Measurements from ENCODE around the gene WDR17.

WDR17 gene

DNA sequence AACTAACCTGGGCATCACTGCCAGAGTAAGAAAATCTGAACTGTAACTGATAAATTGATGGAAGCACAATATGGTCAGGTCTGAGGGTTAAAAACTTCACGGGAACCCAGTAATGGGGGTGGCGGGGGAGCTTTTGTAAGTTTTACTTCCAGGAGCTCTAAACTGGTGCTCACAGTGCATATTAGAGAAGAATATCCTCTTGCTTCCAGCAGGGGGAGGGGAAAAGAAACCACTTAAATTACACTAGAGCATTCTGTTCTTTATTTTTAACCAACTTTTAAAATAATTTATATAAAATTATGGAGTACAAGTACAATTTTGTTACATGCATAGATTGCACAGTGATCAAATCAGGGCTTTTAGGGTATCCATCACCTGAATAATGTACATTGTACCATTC, 33.7 kb downstream of the WDR17 start:
- no peak for DNase-seq

DNA sequence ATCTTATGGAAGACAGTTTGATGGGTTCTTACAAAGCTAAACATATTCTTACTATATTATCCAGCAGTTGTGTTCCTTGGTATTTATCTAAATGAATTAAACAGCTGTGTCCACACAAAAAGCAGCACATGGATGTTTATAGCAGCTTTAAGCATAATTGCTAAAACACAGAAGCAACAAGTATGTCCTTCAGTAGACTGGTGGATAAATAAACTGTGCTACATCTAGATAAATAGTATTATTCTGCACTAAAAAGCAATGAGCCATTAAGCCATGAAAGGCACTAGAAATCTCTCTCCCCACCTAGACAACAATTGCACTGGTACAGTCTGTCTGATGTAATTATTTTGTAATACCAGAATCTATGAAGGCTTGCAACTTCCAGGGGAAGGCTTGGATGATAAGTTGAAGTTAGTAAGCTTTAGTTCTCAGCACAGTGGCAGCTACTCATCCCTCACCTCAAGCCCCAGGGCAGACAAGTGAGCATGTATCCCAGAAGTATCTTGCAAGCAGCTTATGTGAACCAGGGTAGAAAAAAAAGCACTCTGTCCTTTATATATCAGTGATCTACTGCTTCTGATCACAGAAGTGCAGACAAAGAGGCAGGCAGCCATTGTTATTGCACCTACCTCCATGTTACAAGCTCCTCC, 36.9 kb downstream of the WDR17 start:
- no peak for DNase-seq

DNA sequence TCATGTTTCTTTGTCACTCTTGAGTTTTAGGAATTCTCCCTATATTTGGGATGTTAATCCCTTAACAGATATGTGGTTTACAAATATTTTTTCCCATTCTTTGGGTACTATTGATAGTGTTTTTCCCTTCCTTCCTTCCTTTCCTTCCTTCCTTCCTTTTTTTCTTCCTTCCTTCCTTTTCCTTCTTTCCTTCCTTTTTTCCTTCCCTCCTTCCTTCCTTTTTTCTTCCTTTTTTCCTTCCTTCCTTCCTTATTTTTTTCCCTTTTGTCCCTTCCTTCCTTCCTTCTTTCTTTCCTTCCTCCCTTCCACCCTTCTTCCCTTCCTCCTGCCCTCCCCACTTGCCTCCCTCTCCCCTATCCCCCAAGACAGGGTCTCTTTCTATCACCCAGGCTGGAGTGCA, 42.1 kb downstream of the WDR17 start:
- no peak for DNase-seq

DNA sequence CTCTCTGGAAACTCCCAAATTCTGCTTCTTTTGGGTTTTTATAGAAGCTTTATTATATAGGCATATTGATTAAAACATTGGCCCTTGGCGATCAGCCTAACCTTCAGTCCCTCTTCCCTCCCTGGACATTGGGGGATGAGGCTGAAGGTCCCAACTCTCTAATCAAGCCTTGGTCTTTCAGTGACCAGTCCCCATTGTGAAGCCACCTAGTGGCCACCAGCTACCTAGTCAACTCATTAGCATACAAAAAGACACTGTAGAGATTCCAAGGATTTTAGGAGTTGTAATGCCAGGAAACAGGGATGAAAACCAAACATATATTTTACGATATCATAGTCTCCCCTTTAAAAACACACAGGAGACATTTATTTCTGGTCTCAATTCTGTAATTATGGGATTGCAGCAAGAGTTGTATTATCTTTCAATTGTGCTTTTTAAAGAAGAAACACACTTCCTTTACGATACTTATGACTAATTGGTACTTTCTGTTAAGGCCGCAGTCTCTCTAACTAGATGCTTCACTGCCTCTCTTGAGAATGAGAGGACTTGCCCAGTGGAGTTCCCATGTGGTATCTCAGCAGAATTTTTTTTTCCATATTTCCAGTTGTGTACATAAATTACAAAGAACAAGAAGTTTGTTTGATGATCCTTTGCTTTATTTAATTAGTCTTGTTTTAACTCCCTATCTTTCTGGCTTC, 58.2 kb downstream of the WDR17 start:
- DNase-seq = peak; percentile 5

DNA sequence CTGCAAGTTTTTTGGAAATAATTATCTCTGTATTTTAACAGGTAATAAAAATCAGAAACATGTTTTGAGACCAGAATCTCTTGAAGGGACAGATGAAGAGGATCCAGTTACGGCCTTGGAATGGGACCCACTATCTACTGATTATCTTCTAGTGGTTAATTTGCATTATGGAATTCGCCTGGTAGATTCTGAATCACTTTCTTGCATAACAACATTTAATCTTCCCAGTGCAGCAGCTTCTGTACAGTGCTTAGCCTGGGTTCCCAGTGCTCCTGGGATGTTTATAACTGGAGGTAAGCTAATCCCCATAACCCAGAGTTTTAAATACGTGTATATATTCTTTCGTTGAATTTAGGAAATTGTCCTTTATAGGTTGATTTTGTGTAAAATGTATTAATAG, 59.4 kb downstream of the WDR17 start:
- DNase-seq = no peak

DNA sequence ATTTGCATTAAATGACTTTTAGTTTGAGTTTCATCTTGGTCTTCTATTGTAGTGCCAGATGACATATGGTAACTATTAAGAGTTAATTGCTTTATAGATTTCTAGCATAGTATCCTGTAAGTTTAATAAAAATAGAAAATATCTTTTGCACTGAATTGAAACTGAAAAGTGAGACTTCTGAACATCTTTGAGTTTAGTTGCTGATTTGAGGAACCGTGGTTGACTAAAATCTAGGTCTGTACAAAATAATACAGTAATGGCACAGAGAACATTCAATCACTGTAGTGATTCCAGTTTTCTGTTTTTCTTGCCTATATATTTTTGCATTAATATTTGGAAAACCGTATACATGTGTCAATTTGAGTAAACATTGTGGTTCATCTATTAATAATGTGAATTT, 69.0 kb downstream of the WDR17 start:
- DNase-seq = no peak

DNA sequence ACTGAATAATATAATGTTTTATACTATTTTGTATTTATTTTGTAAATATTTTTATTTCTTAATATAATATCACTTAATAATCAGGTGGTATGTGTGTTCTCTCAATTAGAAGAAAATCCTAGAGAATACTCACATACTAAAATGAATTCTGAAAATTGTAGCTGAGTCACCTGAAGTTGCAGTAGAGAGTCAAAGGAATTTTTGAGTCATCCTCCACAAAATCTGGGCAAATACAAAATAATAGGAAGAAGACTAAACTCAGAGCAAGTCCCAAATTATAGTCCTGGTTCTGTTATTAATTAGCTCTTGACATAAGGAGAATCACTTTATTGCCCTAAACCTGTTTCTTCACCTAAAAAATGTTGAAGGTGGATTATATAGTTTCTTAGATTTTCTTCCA, 72.0 kb downstream of the WDR17 start:
- no peak for DNase-seq

DNA sequence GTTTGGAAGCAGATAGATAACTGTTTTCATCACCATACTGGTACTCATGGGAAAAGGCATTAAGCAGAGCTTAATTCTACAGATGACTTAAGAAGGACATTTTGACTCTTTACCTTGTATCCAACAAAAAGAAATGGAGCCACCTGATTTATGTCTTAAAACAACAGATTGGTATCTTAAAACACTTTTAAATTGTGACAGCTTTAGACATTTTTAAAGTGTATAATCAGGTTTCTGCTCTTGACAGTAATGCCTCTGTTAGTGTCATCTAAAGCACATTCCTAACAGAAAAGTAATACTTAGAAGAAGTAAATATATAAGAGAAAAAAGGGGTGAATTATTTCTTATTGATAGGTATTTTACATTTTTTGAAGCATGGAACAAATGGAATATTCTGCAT, 73.9 kb downstream of the WDR17 start:
- no peak for DNase-seq

DNA sequence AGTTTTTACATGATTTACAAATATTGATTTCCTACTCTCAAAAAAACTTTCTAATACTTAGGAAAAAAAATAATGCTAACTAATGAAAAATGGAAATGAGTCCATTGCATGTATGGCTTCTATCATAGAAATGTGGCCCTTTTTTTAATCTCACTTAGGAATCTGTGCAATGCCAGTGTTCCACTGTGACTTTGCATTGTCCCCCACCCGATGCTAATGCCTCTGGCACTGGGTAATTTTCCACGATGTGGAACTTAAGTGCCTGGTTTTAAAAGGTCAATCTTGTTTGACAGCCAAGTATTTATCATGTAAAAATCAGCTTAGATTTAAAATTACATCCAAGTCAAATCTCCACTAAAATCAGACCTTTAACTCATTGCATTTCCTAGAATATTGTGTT, 76.6 kb downstream of the WDR17 start:
- no peak for DNase-seq

DNA sequence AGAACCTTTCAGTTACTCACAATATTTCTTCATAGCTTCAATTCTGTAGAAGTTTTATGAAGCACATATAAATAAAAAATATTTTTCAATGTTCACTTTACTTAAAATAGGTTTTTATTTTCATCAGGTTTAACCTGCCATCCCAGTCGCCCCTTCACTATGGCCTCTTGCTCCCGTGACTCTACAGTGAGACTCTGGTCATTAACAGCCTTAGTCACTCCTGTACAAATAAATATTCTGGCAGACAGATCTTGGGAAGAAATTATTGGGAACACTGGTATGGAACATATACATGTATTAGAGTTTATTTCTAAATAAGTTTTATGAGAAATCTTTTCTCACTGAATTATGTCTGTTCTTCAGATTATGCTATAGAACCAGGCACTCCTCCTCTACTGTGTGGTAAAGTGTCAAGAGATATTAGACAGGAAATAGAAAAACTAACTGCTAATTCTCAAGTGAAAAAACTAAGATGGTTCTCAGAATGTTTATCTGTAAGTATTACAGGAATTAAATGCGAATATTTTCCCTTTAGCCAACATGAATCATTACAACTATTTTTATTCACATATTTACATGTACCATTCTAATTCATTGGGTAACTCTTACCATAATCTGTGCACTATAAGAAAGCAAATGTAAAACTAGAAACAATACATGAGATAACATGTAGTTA, 84.2 kb downstream of the WDR17 start:
- no peak for DNase-seq

DNA sequence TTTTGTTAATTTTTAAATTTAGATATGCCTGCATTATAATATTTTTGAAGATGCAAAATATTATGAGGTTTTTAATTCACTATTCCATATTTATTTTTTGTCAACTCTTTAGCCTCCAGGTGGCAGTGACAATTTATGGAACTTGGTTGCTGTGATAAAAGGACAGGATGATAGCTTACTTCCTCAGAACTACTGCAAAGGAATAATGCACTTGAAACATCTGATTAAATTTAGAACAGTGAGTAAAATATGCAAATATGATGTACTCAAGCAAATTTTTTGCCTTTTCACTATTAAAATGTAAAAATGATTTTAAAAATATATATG, 84.7 kb downstream of the WDR17 start:
- DNase-seq = no peak

DNA sequence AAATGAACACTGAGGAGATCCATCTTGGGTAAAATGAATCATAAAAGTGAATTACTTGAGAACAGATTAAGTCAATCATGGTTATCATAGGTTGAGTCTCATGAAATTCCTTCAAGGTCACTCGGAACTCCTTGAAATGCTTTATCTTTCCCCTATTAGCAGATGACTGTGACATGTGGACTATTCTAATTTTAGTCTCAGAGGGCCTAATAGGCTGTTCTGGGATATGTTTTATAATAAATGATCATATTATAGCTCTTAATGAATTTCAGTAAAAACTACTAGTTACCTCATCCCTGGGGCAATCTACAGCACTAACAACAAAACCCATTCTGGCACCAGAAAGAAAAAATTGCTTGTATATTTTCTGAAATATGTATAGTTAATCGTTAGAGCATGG, 85.1 kb downstream of the WDR17 start:
- no peak for DNase-seq

DNA sequence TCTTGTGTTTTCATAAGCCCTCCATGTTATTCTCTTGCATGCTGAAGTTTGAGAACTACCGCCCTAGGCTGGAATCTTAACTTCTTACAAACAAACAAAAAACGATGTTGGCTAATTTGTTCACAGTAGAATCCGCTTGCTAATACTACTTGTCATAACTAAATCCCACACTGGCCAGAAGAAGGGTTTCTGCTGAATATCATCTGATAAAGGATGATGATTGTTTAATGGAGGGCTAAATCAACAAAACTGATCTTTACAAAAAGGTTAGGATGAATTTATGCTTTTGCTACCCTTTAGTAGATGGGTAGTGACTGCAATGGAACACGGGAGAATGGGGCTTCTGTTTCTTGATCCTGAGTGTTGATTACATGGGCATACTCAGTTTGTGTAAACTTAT, 87.5 kb downstream of the WDR17 start:
- DNase-seq = no peak

DNA sequence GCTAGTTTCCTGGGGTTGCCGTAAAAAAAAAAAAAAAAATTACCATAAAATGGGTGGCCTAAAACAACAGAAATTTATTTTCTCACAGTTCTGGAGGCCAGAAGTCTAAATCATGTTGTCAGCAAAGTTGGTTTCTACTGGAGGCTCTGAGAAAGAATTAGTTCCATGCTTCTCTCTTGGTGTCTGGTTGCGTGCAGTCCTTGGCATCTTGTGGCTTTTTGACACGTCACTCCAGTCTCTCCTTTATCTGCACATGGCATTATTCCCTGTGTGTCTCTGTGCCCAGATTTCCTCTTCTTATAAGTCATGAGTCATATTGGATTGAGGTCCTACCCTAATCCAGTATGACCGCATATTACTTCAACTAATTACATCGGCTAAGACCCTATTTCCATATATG, 91.0 kb downstream of the WDR17 start:
- no peak for DNase-seq

DNA sequence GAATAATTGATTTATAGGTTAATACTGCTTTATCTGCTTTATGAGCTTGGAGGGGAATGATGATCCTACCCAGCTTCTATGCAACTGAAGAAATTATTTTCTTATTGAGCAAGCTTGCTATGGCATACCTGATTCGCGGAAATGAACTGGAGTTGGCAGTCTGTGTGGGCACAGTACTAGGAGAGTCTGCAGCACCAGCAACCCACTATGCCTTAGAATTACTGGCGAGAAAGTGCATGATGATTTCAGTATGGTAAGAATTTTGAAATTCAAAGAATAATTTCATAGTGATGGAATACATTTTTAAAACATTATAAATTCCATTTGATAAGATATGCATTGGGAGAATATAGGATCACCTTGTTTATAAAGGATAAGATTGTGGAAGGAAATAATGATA, 97.4 kb downstream of the WDR17 start:
- no peak for DNase-seq

DNA sequence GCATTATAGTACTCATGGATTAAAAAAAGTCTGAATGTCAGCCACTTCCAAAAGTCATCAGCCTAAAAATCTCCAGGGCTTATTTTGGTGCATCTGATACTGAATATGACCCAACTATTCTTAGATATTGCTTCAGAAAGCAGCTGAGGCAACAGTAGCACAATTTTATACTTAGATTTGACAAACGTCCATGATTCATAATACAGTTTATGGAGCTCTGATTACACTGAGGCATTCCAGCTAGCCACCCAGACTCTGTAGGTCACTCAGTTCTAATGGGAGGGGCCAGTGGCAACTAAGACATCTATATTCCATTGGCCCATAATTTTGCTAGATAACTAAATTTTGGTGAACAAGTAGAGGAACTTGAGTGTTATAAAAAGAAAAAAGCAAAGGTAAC, 119.4 kb downstream of the WDR17 start:
- DNase-seq = no peak

DNA sequence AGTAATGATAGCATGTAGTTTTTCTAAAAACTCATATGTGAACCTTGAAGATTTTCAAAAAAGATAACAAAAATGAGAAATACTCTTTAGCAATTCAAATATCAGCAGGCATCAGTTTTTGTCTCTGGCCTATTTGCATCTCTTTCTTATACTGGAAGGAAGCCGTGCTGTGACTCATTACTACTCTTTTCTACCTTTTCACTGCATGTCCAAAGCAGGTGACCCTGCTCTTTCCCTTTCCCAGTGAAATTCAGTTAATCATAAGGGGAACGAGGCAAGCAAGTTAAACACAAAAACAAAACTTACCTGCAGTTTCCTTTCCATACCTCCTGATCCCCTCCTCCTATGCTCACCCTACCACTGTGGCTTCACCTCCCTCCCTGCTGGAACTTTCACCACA, 120.4 kb downstream of the WDR17 start:
- DNase-seq = no peak

DNA sequence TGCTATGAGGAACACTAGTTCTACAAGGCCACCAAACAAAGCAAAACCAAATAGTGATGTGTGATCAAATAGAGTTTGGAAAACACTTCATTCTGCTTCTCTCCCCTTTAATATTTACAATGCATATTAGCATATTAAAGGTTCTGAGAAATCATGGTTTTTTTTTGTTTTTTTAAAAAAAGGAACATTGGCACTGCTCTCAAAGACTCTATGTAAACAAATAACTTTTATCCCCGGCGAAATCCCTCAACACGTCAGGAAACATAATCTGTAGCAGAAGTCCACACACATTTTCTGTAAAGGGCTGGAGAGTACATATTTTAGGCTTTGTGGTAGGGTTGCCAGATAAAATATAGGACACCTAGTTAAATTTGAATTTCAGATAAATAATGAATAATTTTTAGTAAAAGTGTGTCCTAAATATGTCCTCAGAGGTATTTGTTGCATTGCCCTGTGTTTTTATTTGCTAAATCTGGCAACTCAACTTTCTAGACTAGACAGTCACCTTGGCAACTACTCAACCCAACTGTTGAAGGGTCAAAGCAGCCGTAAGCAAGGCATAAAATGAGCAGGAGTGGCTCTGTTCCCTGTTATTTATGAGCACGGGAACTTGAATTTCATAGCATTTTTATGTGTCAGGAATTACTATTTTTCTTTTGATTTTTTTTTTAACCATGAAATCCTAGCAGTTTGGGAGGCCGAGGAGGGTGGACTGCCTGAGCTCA, 121.2 kb downstream of the WDR17 start:
- no peak for DNase-seq

DNA sequence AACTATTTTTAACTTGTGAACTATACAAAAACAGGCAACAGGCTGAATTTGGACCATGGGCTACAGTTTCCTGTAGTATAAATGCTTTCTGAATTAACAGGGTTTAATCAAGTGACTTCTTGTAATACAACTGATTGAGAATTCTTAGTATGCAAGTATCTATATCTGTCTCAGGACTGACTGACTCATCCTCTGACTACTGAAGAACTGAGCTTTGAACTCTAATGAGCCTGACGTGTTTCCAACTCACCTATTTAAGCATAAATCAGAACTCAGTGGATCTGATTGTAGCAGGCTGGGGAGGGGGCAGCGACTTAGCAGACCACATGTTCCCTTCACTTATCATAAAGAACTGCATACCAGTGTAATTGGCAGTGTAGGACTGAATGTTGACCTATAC, 122.0 kb downstream of the WDR17 start:
- DNase-seq = peak; percentile 9

DNA sequence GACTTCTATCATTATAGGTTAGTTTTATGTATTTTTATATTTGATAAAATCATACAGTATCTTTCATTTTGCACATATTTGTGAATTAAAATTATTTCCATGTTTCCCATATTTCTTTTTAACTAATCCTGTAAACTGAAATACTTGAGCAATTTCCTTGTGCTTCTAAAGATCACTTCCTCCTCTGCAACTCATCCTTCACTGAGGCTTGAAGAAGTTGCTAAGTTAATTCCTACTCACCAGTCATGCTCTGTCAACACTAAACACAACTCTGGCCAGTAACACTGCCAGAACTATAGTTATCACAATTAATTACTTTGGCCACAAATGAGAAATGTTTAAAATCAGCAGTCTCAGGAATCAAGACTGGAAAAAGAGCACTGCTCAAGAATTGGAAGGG, 123.0 kb downstream of the WDR17 start:
- no peak for DNase-seq

DNA sequence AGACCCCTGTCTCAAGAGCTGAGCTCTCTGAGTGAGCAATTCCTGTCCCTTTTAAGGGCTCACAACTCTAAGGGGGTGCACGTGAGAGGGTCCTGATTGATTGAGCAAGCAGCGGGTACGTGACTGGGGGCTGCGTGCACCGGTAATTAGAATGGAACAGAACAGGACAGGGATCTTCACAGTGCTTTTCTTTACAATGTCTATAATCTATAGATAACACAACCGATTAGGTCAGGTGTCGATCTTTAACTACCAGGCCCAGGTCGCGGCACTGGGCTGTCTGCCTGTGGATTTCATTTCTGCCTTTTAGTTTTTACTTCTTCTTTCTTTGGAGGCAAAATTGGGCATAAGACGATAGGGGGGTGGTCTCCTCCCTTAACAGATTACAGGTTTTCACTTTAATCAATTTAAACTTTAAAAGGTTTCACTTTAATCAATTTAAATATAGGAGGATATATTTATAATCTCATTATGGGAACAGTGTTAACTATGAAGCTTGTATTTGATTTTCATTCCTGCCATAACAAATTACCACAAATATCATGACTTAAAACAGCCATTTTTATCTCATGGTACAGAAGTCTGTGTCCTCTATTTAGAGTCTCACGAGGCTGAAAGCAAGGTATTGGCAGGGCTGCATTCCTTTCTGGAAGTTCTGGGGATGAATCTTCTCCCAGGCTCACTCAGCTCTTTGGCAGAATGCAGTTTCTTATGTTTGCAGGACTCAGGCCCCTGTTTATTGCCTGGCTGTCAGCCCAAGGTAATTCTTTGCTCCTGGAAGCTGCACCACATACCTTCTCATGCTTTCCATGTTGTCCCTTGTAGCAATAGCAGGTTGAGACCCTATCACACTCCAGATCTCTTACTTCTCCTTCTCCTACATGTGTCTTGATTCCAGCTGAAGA, 124.5 kb downstream of the WDR17 start:
- DNase-seq = no peak

DNA sequence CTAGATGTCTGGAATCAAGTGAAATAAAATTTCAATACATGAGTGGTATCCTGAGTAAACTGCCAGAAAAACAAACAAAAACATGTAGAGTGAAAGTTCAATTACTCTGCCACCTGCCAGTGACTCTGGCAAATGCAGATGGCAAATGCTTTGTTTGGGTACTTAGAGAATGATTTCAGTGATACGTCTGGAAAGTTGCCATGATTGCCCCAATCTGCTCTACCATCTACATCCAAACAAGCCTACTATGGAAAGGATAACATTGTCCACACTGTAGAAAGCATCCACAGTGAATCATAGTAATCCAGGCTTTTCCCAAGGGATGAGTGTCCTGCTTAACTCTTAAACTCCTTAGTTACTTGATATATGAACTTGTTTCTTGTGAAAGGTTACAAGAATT, 126.3 kb downstream of the WDR17 start:
- DNase-seq = no peak

DNA sequence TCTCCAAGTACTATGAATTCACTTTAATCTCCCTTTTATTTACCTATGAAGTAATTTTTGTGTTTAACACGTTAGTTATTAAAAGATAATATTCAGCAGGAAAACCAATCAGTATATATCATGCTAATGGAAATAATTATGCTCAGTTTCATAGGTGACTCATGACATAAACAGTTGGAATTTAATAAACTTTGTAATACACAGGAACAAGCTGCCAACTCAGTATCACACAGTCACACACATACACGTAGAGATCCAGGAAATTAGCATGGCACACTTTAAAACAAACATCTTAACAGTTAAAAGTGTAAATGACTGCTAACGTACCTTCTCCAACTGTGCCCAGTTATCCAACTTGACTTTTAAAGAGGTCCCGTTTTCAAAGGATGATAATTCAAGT, 127.5 kb downstream of the WDR17 start:
- no peak for DNase-seq
